Caco-2 (cell line): ENCODE measurements around the gene HUS1. TPM values are rescaled to one million over a fixed set of nuclear protein-coding genes. Genes with fewer than 3 reads are reported as not detected.

Experiments
- BruUV-seq: library from RNA; stranded (reverse); fragments of 400-500 nt; replicated peaks from 2 replicates; lab custom pipeline; 2021; lab: Mats Ljungman, UMichigan
- CTCF ChIA-PET: fragments of 300-600 bp; sonication (Branson Sonifier 250); formaldehyde crosslinking; loops from one replicate; lab custom pipeline; 2022; ENCODE audit warnings: antibody characterized with exemption; lab: Charles Lee
- POLR2A ChIA-PET: fragments of 300-600 bp; sonication (Branson Sonifier 250); formaldehyde crosslinking; loops from one replicate; lab custom pipeline; 2022; ENCODE audit warnings: antibody characterized with exemption; lab: Charles Lee
- DNase-seq, 2 experiments: peaks; one replicate each; pipeline versions ENCODE4 v3.0.0 to v3.0.0-alpha.2; 2020 to 2022
- H3K27me3 ChIP-seq: replicated peaks from 2 replicates; pipeline ENCODE4 v1.6.0; 2011; ENCODE audit warnings: low read length; ENCODE audit not compliant: control insufficient read depth, insufficient read depth
- H3K36me3 ChIP-seq: 2 replicates; pipeline ENCODE4 v1.5.1; 2011; ENCODE audit warnings: low read length; ENCODE audit not compliant: control insufficient read depth, insufficient read depth
- H3K4me1 ChIP-seq: fragments of 250-450 bp; sonication (Bioruptor Pico); 2 replicates; pipeline ENCODE4 v1.5.1; 2020; ENCODE audit warnings: mild to moderate bottlenecking
- H3K4me3 ChIP-seq: 2 replicates; pipeline ENCODE4 v1.5.1; 2011; ENCODE audit warnings: low read depth, mild to moderate bottlenecking, control low read depth, low read length
- H3K9me3 ChIP-seq: fragments of 250-450 bp; sonication (Bioruptor Pico); 2 replicates; pipeline ENCODE4 v1.5.1; 2020; ENCODE audit warnings: mild to moderate bottlenecking, moderate library complexity
- H3K27ac Mint-ChIP-seq: one replicate; pipeline ENCODE4 v1.8.0; 2022; ENCODE audit warnings: mixed read lengths; ENCODE audit not compliant: unreplicated experiment
- H3K27me3 Mint-ChIP-seq: one replicate; pipeline ENCODE4 v1.8.0; 2022; ENCODE audit warnings: mixed read lengths; ENCODE audit not compliant: insufficient read depth, unreplicated experiment
- H3K36me3 Mint-ChIP-seq: one replicate; pipeline ENCODE4 v1.8.0; 2022; ENCODE audit warnings: mild to moderate bottlenecking, mixed read lengths; ENCODE audit not compliant: insufficient read depth, unreplicated experiment
- H3K4me1 Mint-ChIP-seq: one replicate; pipeline ENCODE4 v1.8.0; 2022; ENCODE audit warnings: low read depth, mixed read lengths; ENCODE audit not compliant: unreplicated experiment
- H3K4me3 Mint-ChIP-seq: one replicate; pipeline ENCODE4 v1.8.0; 2022; ENCODE audit warnings: mild to moderate bottlenecking, moderate library complexity, mixed read lengths; ENCODE audit not compliant: unreplicated experiment
- H3K9me3 Mint-ChIP-seq: one replicate; pipeline ENCODE4 v1.8.0; 2022; ENCODE audit warnings: mixed read lengths; ENCODE audit not compliant: unreplicated experiment
- intact Hi-C: fragments of 100-400 bp; cut with micrococcal nuclease; formaldehyde crosslinking; loops from one replicate; pipeline ENCODE4 v1.10.0; 2022; ENCODE audit not compliant: unreplicated experiment
- total RNA-seq: library from RNA; stranded (reverse); gene quantifications from 2 replicates; pipeline ENCODE4 v1.2.3, GENCODE V29; 2022
- TF ChIP-seq, protein P1 (sequence below), 2 experiments: fragments of 200-600 bp in 1 of 2; IDR thresholded peaks; 1 replicate in 1 of 2; 2 replicates in 1 of 2; pipeline versions ENCODE4 v1.5.1 to v1.8.0; 2011 to 2022; ENCODE audit warnings: antibody characterized with exemption in 1 of 2, control low read depth in 1 of 2, inconsistent platforms in 1 of 2, low read depth in 1 of 2, low read length in 1 of 2, mild to moderate bottlenecking in 1 of 2, moderate library complexity in 1 of 2; ENCODE audit not compliant: insufficient read depth in 1 of 2, severe bottlenecking in 1 of 2, unreplicated experiment in 1 of 2

Gene HUS1
- total RNA-seq, 1 experiment from 2014 or later = 32.3 TPM

DNA sequence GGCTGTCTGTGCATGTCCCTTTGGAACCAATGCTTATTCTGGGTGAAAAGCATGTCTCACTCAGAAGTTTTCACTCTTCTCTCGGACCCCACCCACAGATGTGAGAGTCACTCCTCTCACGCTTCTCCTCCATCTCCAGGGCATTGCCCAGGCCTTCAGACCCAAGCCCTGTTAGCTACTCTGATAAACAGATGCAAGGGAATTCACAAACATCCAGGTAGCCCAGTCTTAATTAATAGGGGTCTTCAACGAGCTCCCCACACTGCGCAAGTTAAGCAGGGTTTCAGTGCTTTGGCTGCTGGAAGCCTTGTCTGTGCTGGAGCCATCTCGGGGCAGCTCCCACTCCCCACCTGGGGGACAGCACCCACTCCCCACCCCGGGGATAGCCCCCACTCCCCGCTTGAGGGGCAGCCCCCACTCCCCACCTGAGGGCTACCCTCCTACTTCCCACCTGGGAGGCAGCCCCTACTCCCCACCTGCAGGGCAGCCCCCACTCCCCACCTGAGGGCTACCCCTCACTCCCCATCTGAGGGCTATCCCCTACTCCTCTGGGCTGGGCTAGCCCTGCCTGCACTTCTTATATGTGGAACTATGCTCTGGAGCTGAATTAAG, 39.9 kb downstream of the HUS1 start:
- POLR2A ChIA-PET = no interaction called here

DNA sequence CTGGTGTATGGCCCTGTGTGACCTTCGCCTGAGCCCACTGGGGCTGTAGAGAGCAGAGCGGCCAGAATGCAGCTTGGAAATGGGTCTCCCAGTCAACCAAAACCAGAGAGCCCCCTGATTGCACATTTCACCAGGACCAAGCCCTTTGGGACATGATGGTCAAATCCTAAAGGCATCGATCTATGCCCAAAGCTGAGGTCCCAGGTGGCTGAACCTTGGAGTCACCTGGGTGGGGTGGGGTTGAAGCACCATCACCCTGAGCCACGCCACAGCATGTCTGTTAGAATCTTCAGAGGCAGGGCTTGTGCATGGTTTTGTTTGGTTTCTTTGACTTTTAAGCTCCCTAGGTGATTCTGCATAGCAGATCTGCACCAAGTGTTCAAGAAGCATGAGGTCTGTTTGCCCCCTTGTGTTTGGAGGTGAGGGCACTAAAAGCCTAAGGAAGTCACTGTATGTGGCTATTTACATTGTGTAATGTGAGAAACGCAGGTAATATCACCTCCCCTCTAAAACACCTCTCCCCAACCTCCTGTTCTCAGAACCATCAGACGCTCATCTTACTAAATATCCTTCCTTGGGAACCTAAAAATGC, 40.7 kb downstream of the HUS1 start:
- no TSS peak for BruUV-seq
- Histone ChIP-seq H3K4me3 (no peak overlapping the region), H3K9me3 (no peaks in the 10 kb centered on the region), H3K36me3 (no peaks in the 10 kb centered on the region), H3K4me1 (no peaks in the 10 kb centered on the region), H3K27me3 (no peaks in the 10 kb centered on the region)
- H3K27ac Mint-ChIP-seq = no peak overlapping the region
- ChIA-PET CTCF (interaction anchor here (0.6 to 1.4 kb wide), 4 partner anchors 24 to 673 kb away, joined by 3 to 10 read pairs (median 3); no protein-coding TSS in a partner anchor), POLR2A (no interaction called here)
- intact Hi-C loops = loop anchor here (1.0 to 2.0 kb wide), 2 partner anchors 86 to 672 kb away; no protein-coding TSS in a partner anchor
- H3K4me3 Mint-ChIP-seq = no peak overlapping the region
- DNase-seq = no peak
- no peaks in the 10 kb centered on the region for H3K36me3 Mint-ChIP-seq
- H3K27me3 Mint-ChIP-seq = no peaks in the 10 kb centered on the region
- H3K9me3 Mint-ChIP-seq = no peaks in the 10 kb centered on the region
- H3K4me1 Mint-ChIP-seq = peaks cover 7% of the 10 kb centered on the region
- TF ChIP-seq, protein P1, sequence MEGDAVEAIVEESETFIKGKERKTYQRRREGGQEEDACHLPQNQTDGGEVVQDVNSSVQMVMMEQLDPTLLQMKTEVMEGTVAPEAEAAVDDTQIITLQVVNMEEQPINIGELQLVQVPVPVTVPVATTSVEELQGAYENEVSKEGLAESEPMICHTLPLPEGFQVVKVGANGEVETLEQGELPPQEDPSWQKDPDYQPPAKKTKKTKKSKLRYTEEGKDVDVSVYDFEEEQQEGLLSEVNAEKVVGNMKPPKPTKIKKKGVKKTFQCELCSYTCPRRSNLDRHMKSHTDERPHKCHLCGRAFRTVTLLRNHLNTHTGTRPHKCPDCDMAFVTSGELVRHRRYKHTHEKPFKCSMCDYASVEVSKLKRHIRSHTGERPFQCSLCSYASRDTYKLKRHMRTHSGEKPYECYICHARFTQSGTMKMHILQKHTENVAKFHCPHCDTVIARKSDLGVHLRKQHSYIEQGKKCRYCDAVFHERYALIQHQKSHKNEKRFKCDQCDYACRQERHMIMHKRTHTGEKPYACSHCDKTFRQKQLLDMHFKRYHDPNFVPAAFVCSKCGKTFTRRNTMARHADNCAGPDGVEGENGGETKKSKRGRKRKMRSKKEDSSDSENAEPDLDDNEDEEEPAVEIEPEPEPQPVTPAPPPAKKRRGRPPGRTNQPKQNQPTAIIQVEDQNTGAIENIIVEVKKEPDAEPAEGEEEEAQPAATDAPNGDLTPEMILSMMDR (IDR thresholded peaks at IDR 0.05; ENCODE audit: insufficient read depth in 1 of 2, low read depth in 1 of 2, low read length in 1 of 2, severe bottlenecking in 1 of 2, unreplicated experiment in 1 of 2) = peak in 1 of 2 experiments; percentile 14

More for the DNA sequence above, 39.9 kb downstream of the HUS1 start:
- H3K36me3 ChIP-seq = no peaks in the 10 kb centered on the region
- peaks cover 7% of the 10 kb centered on the region for H3K4me1 Mint-ChIP-seq
- BruUV-seq = no TSS peak
- H3K9me3 Mint-ChIP-seq = no peaks in the 10 kb centered on the region
- no peak overlapping the region for H3K4me3 Mint-ChIP-seq
- H3K27ac Mint-ChIP-seq = no peak overlapping the region
- no peak for DNase-seq
- H3K4me3 ChIP-seq = no peak overlapping the region
- TF ChIP-seq, protein P1 (IDR thresholded peaks at IDR 0.05; ENCODE audit: insufficient read depth in 1 of 2, low read depth in 1 of 2, low read length in 1 of 2, severe bottlenecking in 1 of 2, unreplicated experiment in 1 of 2) = no peak
- H3K27me3 Mint-ChIP-seq = no peaks in the 10 kb centered on the region
- CTCF ChIA-PET = interaction anchor here (0.8 to 1.4 kb wide), 3 partner anchors 24 to 674 kb away, joined by 3 to 10 read pairs (median 4); no protein-coding TSS in a partner anchor
- no peaks in the 10 kb centered on the region for H3K4me1 ChIP-seq
- H3K27me3 ChIP-seq = no peaks in the 10 kb centered on the region
- H3K9me3 ChIP-seq = no peaks in the 10 kb centered on the region
- H3K36me3 Mint-ChIP-seq = no peaks in the 10 kb centered on the region
- intact Hi-C loops = loop anchor here (1.0 to 2.0 kb wide), 2 partner anchors 87 to 673 kb away; no protein-coding TSS in a partner anchor

DNA sequence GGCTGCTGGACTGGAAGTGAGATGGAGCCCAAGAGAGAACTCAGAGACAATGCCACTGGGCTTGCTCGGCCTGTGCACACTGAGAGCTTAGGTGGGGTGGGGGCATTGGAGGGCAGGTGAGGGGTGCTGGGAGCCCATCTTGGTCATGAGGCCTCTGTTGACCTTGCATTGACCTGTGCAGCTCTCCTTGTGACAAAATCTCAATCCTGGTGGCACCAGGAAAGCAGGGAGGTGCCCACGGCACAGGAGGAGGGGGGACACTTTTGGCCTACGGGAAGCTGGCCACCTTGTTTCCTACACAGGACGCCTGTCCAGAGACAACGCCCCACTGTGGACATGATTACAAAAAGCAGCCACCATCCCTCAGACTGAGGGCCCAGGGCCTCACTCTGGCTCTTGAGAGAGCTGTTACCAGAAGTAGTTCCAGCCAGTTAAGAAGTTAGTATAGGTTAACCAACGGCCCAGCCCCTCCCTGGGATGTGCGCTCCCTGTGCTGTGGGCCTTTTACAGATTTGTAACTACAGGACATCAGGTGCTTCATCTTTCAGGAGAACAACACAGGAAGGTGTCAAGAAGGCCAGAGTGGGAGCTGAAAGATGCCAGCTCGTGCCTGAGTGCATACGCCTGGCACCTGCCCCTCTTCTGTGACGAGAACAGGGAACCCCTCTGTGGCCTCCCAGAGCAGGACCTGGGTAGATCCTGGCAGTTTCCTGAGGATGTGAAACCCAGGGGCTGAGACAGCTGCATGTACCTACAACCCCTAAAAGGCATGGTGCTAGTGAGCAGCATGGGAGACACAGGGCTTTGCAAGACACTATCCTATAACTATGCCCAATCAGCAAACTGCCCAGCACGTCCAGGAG, 41.5 kb downstream of the HUS1 start:
- no peaks in the 10 kb centered on the region for H3K36me3 Mint-ChIP-seq
- no peaks in the 10 kb centered on the region for H3K4me1 ChIP-seq
- no peaks in the 10 kb centered on the region for H3K27me3 ChIP-seq
- peaks cover 7% of the 10 kb centered on the region for H3K4me1 Mint-ChIP-seq
- BruUV-seq = no TSS peak
- no peak overlapping the region for H3K4me3 Mint-ChIP-seq
- TF ChIP-seq, protein P1 (IDR thresholded peaks at IDR 0.05; ENCODE audit: insufficient read depth in 1 of 2, low read depth in 1 of 2, low read length in 1 of 2, severe bottlenecking in 1 of 2, unreplicated experiment in 1 of 2) = no peak
- no peaks in the 10 kb centered on the region for H3K9me3 ChIP-seq
- no peaks in the 10 kb centered on the region for H3K27me3 Mint-ChIP-seq
- intact Hi-C loops = loop anchor here (2.0 kb wide), 1 partner anchor 85 kb away; no protein-coding TSS in a partner anchor
- DNase-seq = no peak
- CTCF ChIA-PET = interaction anchor here (0.6 to 1.4 kb wide), 2 partner anchors 86 to 672 kb away, joined by 3 to 10 read pairs; no protein-coding TSS in a partner anchor
- no peak overlapping the region for H3K27ac Mint-ChIP-seq
- H3K36me3 ChIP-seq = no peaks in the 10 kb centered on the region
- H3K4me3 ChIP-seq = no peak overlapping the region
- POLR2A ChIA-PET = no interaction called here
- no peaks in the 10 kb centered on the region for H3K9me3 Mint-ChIP-seq
